ENCODE data around the gene SND1.

GRCh38 chr7:127955051-127955531, 303.1 kb downstream of the SND1 start:
- no peak for TF ChIP-seq POLR2AphosphoS5 (IDR thresholded peaks at IDR 0.05; ENCODE audit: low read depth, low read length)
- no peak for TF ChIP-seq POLR2A (IDR thresholded peaks at IDR 0.05; ENCODE audit: low read depth, low read length)
- TF ChIP-seq TAF1 (IDR thresholded peaks at IDR 0.05; ENCODE audit: borderline replicate concordance, low read depth, low read length) = no peak

Data from GM12892 (cell line).